ENCODE data around the gene BTN2A1.

DNA sequence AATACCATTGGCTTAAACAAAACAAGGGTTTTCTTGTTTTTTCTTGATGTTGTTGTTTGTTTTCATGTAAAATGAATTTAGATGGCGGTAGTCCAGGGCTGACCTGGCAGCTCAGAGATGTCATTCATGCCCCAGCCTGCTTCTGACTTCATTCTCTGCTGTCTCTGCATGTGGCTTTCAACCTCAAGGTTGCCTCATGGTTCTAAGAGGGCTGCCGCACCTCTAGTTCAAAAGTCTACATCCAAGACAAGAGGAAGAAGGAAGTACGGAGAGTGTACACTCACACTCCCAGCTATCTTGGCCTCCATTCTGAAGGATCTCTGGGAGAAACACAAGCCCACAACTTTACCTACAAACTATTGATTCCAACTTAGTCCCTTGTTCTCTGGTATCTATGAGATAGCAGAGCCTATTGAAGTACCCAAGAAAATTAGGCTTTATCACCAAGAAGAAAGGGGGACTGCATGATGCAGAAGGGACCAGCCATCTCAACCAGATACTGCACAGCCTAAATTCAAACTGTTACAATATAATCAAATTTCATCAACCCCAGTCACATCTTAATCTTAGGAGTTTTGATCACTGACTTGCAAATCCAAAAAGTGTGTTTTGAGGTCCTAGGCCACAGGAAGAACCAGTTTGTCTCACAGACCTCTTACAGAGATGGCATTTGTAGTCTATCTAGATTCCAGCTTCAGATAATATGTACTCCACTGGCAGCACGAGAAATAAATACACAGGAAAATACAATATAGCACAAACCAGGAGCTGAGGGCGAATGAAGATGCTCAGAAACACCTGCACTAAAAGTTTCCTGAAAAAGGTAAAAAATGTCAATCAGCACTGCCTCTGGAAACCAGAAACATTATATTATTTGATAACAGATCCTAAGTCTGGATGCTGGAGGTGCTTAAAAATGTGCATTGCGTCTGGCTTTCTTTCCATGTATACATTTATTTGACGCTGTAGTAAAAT lies 18.3 kb upstream of the BTN2A1 start:
- no peak for TF ChIP-seq EZH2 (IDR thresholded peaks at IDR 0.05)
- TF ChIP-seq POLR2AphosphoS5 (IDR thresholded peaks at IDR 0.05; ENCODE audit: borderline replicate concordance, low read depth, low read length), result no peak
